H9 (cell line): ENCODE data around the gene HRAS. TPM values are rescaled to one million over a fixed set of nuclear protein-coding genes. Genes with fewer than 3 reads are reported as not detected.

Experiments
- DNase-seq: peaks from one replicate; pipeline ENCODE4 v3.0.0-alpha.2; 2017
- H2AFZ ChIP-seq: one replicate; pipeline ENCODE4 v1.6.1; 2013; ENCODE audit warnings: mild to moderate bottlenecking, low read length, control low read depth, moderate library complexity
- H2AK5ac ChIP-seq: 2 replicates; pipeline ENCODE4 v1.6.1; 2013; ENCODE audit warnings: low read length, control low read depth, mixed read lengths; ENCODE audit not compliant: insufficient read length
- H2BK120ac ChIP-seq: one replicate; pipeline ENCODE4 v1.6.1; 2013; ENCODE audit warnings: low read depth, mild to moderate bottlenecking, low read length, control low read depth, inconsistent platforms; ENCODE audit not compliant: poor library complexity, severe bottlenecking
- H2BK12ac ChIP-seq: 2 replicates; pipeline ENCODE4 v1.6.1; 2013; ENCODE audit warnings: low read length, control low read depth, mixed read lengths, low read depth; ENCODE audit not compliant: insufficient read length
- H2BK15ac ChIP-seq: 2 replicates; pipeline ENCODE4 v1.6.1; 2013; ENCODE audit warnings: low read depth, low read length, control low read depth
- H2BK20ac ChIP-seq: one replicate; pipeline ENCODE4 v1.6.1; 2013; ENCODE audit warnings: low read depth, mild to moderate bottlenecking, low read length, control low read depth, inconsistent platforms; ENCODE audit not compliant: poor library complexity, severe bottlenecking
- H2BK5ac ChIP-seq: 2 replicates; pipeline ENCODE4 v1.6.1; 2013; ENCODE audit warnings: low read length, control low read depth, mixed read lengths; ENCODE audit not compliant: insufficient read length
- H3K14ac ChIP-seq: 2 replicates; pipeline ENCODE4 v1.6.1; 2013; ENCODE audit warnings: low read length, control low read depth; ENCODE audit not compliant: insufficient read depth
- H3K18ac ChIP-seq: 2 replicates; pipeline ENCODE4 v1.6.1; 2013; ENCODE audit warnings: low read depth, mild to moderate bottlenecking, mixed read lengths, low read length, control low read depth; ENCODE audit not compliant: insufficient read length
- H3K23ac ChIP-seq: 2 replicates; pipeline ENCODE4 v1.6.1; 2013; ENCODE audit warnings: low read length, control low read depth, mixed read lengths, low read depth; ENCODE audit not compliant: insufficient read length
- H3K23me2 ChIP-seq: 2 replicates; pipeline ENCODE4 v1.6.1; 2013; ENCODE audit warnings: low read depth, mild to moderate bottlenecking, mixed read lengths, low read length, control low read depth; ENCODE audit not compliant: insufficient read length, poor library complexity, severe bottlenecking
- H3K27ac ChIP-seq: 2 replicates; pipeline ENCODE4 v1.5.1; 2013; ENCODE audit warnings: low read length, control low read depth, mixed read lengths, low read depth; ENCODE audit not compliant: insufficient read length
- H3K27me3 ChIP-seq: 2 replicates; pipeline ENCODE4 v1.6.1; 2013; ENCODE audit warnings: low read length, control low read depth, inconsistent platforms; ENCODE audit not compliant: insufficient read depth
- H3K4ac ChIP-seq: 2 replicates; pipeline ENCODE4 v1.6.1; 2013; ENCODE audit warnings: low read depth, mild to moderate bottlenecking, control low read depth, inconsistent platforms, low read length, moderate library complexity
- H3K4me1 ChIP-seq: 2 replicates; pipeline ENCODE4 v1.6.1; 2013; ENCODE audit warnings: low read length, control low read depth, inconsistent platforms; ENCODE audit not compliant: insufficient read depth
- H3K4me2 ChIP-seq: 2 replicates; pipeline ENCODE4 v1.6.1; 2013; ENCODE audit warnings: low read length, control low read depth, mixed read lengths; ENCODE audit not compliant: insufficient read length, insufficient read depth
- H3K56ac ChIP-seq: 2 replicates; pipeline ENCODE4 v1.6.1; 2013; ENCODE audit warnings: low read depth, mild to moderate bottlenecking, mixed read lengths, low read length, control low read depth; ENCODE audit not compliant: insufficient read length
- H3K79me1 ChIP-seq: 2 replicates; pipeline ENCODE4 v1.6.1; 2013; ENCODE audit warnings: low read depth, mild to moderate bottlenecking, moderate library complexity, low read length, control low read depth, inconsistent platforms; ENCODE audit not compliant: insufficient read depth, poor library complexity, severe bottlenecking
- H3K79me2 ChIP-seq: 2 replicates; pipeline ENCODE4 v1.6.1; 2013; ENCODE audit warnings: low read length, control low read depth, inconsistent platforms; ENCODE audit not compliant: insufficient read depth
- H3K9ac ChIP-seq: 2 replicates; pipeline ENCODE4 v1.6.1; 2013; ENCODE audit warnings: low read length, control low read depth, mixed read lengths; ENCODE audit not compliant: insufficient read length; ENCODE audit errors: extremely low read depth
- H3K9me3 ChIP-seq: one replicate; pipeline ENCODE4 v1.6.1; 2013; ENCODE audit warnings: low read depth, low read length, inconsistent platforms; ENCODE audit not compliant: control insufficient read depth
- H3T11ph ChIP-seq: one replicate; pipeline ENCODE4 v1.6.1; 2013; ENCODE audit warnings: mild to moderate bottlenecking, low read length, control low read depth, inconsistent platforms
- H4K20me1 ChIP-seq: one replicate; pipeline ENCODE4 v1.6.1; 2013; ENCODE audit not compliant: control insufficient read depth, insufficient read length, insufficient read depth
- H4K5ac ChIP-seq: 2 replicates; pipeline ENCODE4 v1.6.1; 2013; ENCODE audit warnings: low read depth, mild to moderate bottlenecking, mixed read lengths, low read length, control low read depth; ENCODE audit not compliant: insufficient read length
- H4K8ac ChIP-seq: replicated peaks from 2 replicates; pipeline ENCODE4 v1.6.1; 2013; ENCODE audit warnings: low read length, control low read depth, mixed read lengths, low read depth; ENCODE audit not compliant: insufficient read length
- H4K91ac ChIP-seq: 2 replicates; pipeline ENCODE4 v1.6.1; 2013; ENCODE audit warnings: low read depth, mild to moderate bottlenecking, moderate library complexity, mixed read lengths, low read length, control low read depth; ENCODE audit not compliant: insufficient read length
- H3K27ac Mint-ChIP-seq, 3 experiments: 2 replicates in 2 of 3; 3 replicates in 1 of 3; pipeline ENCODE4 v1.8.0; 2020 to 2021; ENCODE audit warnings: mixed read lengths in 3 of 3, mild to moderate bottlenecking in 1 of 3, moderate library complexity in 1 of 3
- H3K27me3 Mint-ChIP-seq: 2 replicates; pipeline ENCODE4 v1.8.0; 2021; ENCODE audit warnings: low read depth, mild to moderate bottlenecking, moderate library complexity, mixed read lengths
- H3K36me3 Mint-ChIP-seq, 3 experiments: 2 replicates in 2 of 3; 3 replicates in 1 of 3; pipeline ENCODE4 v1.8.0; 2020 to 2021; ENCODE audit warnings: low read depth in 3 of 3, mixed read lengths in 3 of 3; ENCODE audit not compliant: insufficient read depth in 1 of 3
- H3K4me1 Mint-ChIP-seq, 2 experiments: 2 replicates each; pipeline ENCODE4 v1.8.0; 2020; ENCODE audit warnings: mixed read lengths in 2 of 2
- H3K4me3 Mint-ChIP-seq, 2 experiments: 2 replicates in 1 of 2; 3 replicates in 1 of 2; pipeline ENCODE4 v1.8.0; 2020 to 2021; ENCODE audit warnings: mild to moderate bottlenecking in 2 of 2, mixed read lengths in 2 of 2, moderate library complexity in 1 of 2
- H3K9me3 Mint-ChIP-seq, 2 experiments: 2 replicates in 1 of 2; 3 replicates in 1 of 2; pipeline ENCODE4 v1.8.0; 2020; ENCODE audit warnings: mild to moderate bottlenecking in 2 of 2, mixed read lengths in 2 of 2, moderate library complexity in 1 of 2
- CTCF ChIP-seq: fragments of 200-600 bp; sonication (generic); conservative IDR thresholded peaks from 3 replicates; pipeline ENCODE4 v1.8.0; 2021; ENCODE audit warnings: antibody characterized with exemption, mild to moderate bottlenecking
- WGBS: extraction: QIAGEN DNeasy Blood & Tissue Kit; methylation state at CpG from one replicate; pipeline ENCODE4 v1.1.7; 2013; ENCODE audit warnings: missing lambda C conversion rate, low lambda C conversion rate, mixed read lengths; ENCODE audit not compliant: insufficient read length; ENCODE audit errors: extremely low coverage; 5-methylcytosine and 5-hydroxymethylcytosine counted together
- total RNA-seq: library from RNA; stranded (reverse); gene quantifications from 2 replicates; pipeline ENCODE4 v1.2.1, GENCODE V29; 2021

HRAS gene
- total RNA-seq, 1 experiment from 2014 or later, result 61.8 TPM

- no peak for DNase-seq
- Mint-ChIP-seq H3K36me3 (peaks cover 38 to 46% (median 42%) of the 10 kb centered on the region in 3 experiments), H3K9me3 (peaks cover 34 to 39% of the 10 kb centered on the region in 2 experiments), H3K27me3 (peaks cover 9% of the 10 kb centered on the region), H3K4me1 (peaks cover 3 to 4% of the 10 kb centered on the region in 2 experiments; a peak in 3 of 4 replicates), H3K27ac (no peak overlapping the region), H3K4me3 (no peak overlapping the region)
- no peak for TF ChIP-seq CTCF
- H3K18ac ChIP-seq, result no peak overlapping the region
- no peak overlapping the region for H3K27ac ChIP-seq
- no peaks in the 10 kb centered on the region for H3K4me1 ChIP-seq
- H2BK5ac ChIP-seq, result no peak overlapping the region
- no peak overlapping the region for H3K4me2 ChIP-seq
- no peak overlapping the region for H4K5ac ChIP-seq
- H4K8ac ChIP-seq, result no peak overlapping the region
- H2BK12ac ChIP-seq, result no peak overlapping the region
- peaks cover 3% of the 10 kb centered on the region for H3K23me2 ChIP-seq
- no peak overlapping the region for H2BK15ac ChIP-seq
- H3K4ac ChIP-seq, result no peak overlapping the region
- no peak overlapping the region for H3K9ac ChIP-seq
- H2AFZ ChIP-seq, result no peak overlapping the region
- H2BK120ac ChIP-seq, result no peak overlapping the region
- no peaks in the 10 kb centered on the region for H3K79me1 ChIP-seq
- no peak overlapping the region for H2BK20ac ChIP-seq
- no peaks in the 10 kb centered on the region for H3K79me2 ChIP-seq
- no peak overlapping the region for H3K23ac ChIP-seq
- H3K9me3 ChIP-seq, result no peaks in the 10 kb centered on the region
- no peaks in the 10 kb centered on the region for H3K27me3 ChIP-seq
- no peak overlapping the region for H2AK5ac ChIP-seq
- no peak overlapping the region for H3K56ac ChIP-seq
- H3K14ac ChIP-seq, result no peak overlapping the region
- no CpG with 5 or more reads among the region's 4 CpGs for WGBS
- no peak overlapping the region for H3T11ph ChIP-seq
- no peaks in the 10 kb centered on the region for H4K20me1 ChIP-seq
- H4K91ac ChIP-seq, result no peak overlapping the region
These were observed 19.0 kb downstream of the HRAS start for GRCh38 chr11:516400-516799.
